Effector memory CD4-positive, alpha-beta T cell (primary cell): ENCODE results near the gene CD68.
A peak's percentile ranks its signal among the peaks of the same experiment; 100 is the strongest.

Experiments used
- DNase-seq, 3 donors: peaks; one replicate each; pipeline ENCODE4 v3.0.0-alpha.2; 2020
- H3K27ac ChIP-seq: 2 replicates; pipeline ENCODE4 v1.7.0; 2013; ENCODE audit warnings: mild to moderate bottlenecking, low read length, moderate library complexity; ENCODE audit not compliant: insufficient read depth, poor library complexity, severe bottlenecking
- H3K27me3 ChIP-seq: replicated peaks from 2 replicates; pipeline ENCODE4 v1.7.0; 2013; ENCODE audit warnings: mild to moderate bottlenecking, low read length; ENCODE audit not compliant: insufficient read depth, control insufficient read depth, poor library complexity, severe bottlenecking
- H3K36me3 ChIP-seq: 2 replicates; pipeline ENCODE4 v1.7.0; 2013; ENCODE audit warnings: mild to moderate bottlenecking, low read length, moderate library complexity; ENCODE audit not compliant: control insufficient read depth, insufficient read depth
- H3K4me1 ChIP-seq: 2 replicates; pipeline ENCODE4 v1.7.0; 2013; ENCODE audit warnings: low read length, mild to moderate bottlenecking; ENCODE audit not compliant: control insufficient read depth, insufficient read depth, poor library complexity, severe bottlenecking
- H3K4me3 ChIP-seq: 2 replicates; pipeline ENCODE4 v1.7.0; 2013; ENCODE audit warnings: low read length, low read depth, mild to moderate bottlenecking; ENCODE audit not compliant: insufficient read depth, poor library complexity, severe bottlenecking
- H3K9me3 ChIP-seq: 2 replicates; pipeline ENCODE4 v1.7.0; 2013; ENCODE audit warnings: mild to moderate bottlenecking, low read length, moderate library complexity; ENCODE audit not compliant: control insufficient read depth

Gene CD68

DNA sequence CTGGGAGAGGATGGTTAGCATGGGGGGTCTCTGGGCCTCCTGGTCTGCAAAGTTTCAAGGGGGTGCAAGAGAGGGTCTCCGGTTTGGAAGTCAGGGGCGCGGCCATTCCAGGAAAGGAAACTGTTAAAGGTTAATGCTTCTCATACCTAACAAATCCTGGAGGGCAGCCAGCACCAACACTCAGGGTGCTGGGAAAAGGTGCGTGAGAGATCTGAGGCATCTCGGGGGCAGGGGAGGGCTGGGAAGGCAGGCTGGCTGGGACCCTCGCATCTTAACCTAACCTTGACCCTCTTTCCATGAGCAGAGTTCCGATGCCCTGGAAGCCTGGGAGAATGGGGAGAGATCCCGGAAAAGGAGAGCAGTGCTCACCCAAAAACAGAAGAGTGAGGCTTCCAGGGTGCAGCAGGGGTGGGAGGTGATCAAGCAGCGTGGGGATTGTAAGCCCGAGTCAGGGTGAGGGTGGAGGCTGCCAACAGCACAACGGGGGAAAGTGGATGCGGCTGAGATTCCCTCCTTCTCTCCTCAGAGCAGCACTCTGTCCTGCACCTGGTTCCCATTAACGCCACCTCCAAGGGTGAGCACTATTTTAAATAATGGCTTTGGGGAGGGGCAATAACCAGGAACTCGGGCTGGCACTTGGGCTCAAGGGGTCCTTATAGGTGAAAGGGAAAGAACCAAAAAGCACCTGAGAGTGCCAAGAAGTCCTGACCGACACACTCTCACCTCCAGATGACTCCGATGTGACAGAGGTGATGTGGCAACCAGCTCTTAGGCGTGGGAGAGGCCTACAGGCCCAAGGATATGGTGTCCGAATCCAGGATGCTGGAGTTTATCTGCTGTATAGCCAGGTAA is 19.9 kb upstream of the CD68 start:
- Histone ChIP-seq H3K4me1 (peaks cover 19% of the 10 kb centered on the region), H3K27me3 (no peaks in the 10 kb centered on the region), H3K9me3 (no peaks in the 10 kb centered on the region), H3K4me3 (no peak overlapping the region), H3K36me3 (peaks cover 14% of the 10 kb centered on the region), H3K27ac (no peak overlapping the region)
- DNase-seq = no peak

DNA sequence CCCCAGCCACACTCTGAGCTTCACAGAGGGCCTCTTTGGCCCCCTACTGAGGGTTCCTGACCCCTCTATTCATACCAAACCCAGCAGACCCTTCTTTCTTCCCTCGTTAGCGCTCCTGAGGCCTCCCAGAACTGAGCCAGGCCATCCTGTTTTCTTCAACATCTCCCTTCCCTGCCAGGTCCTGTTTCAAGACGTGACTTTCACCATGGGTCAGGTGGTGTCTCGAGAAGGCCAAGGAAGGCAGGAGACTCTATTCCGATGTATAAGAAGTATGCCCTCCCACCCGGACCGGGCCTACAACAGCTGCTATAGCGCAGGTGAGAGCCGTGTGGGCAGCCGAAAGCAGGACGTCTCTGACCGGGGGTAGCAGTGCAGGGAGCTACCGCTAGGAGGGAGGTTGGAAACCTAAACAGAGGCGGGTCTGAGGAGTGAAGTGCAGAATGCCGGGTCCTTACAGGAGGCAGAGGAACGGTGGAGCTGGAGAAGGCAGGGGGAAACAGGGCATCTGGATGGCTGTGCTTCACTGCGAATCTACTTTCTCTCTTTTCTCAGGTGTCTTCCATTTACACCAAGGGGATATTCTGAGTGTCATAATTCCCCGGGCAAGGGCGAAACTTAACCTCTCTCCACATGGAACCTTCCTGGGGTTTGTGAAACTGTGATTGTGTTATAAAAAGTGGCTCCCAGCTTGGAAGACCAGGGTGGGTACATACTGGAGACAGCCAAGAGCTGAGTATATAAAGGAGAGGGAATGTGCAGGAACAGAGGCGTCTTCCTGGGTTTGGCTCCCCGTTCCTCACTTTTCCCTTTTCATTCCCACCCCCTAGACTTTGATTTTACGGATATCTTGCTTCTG is 19.0 kb upstream of the CD68 start:
- Histone ChIP-seq H3K36me3 (peaks cover 23% of the 10 kb centered on the region), H3K9me3 (no peaks in the 10 kb centered on the region), H3K4me3 (no peak overlapping the region), H3K27ac (peak overlapping the region; percentile 97), H3K4me1 (peaks cover 19% of the 10 kb centered on the region), H3K27me3 (no peaks in the 10 kb centered on the region)
- no peak for DNase-seq

DNA sequence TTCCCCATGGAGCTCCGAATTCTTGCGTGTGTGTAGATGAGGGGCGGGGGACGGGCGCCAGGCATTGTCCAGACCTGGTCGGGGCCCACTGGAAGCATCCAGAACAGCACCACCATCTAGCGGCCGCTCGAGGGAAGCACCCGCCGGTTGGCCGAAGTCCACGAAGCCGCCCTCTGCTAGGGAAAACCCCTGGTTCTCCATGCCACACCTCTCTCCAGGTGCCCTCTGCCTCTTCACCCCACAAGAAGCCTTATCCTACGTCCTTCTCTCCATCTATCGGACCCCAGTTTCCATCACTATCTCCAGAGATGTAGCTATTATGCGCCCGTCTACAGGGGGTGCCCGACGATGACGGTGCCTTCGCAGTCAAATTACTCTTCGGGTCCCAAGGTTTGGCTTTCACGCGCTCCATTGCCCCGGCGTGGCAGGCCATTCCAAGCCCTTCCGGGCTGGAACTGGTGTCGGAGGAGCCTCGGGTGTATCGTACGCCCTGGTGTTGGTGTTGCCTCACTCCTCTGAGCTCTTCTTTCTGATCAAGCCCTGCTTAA is 18.3 kb upstream of the CD68 start:
- H3K9me3 ChIP-seq = no peaks in the 10 kb centered on the region
- DNase-seq = peak; percentile 65 to 79 (median 73)
- H3K27ac ChIP-seq = peak overlapping the region; percentile 97
- H3K27me3 ChIP-seq = no peaks in the 10 kb centered on the region
- H3K36me3 ChIP-seq = peaks cover 30% of the 10 kb centered on the region
- H3K4me3 ChIP-seq = peak overlapping the region; percentile 92
- peaks cover 19% of the 10 kb centered on the region for H3K4me1 ChIP-seq

DNA sequence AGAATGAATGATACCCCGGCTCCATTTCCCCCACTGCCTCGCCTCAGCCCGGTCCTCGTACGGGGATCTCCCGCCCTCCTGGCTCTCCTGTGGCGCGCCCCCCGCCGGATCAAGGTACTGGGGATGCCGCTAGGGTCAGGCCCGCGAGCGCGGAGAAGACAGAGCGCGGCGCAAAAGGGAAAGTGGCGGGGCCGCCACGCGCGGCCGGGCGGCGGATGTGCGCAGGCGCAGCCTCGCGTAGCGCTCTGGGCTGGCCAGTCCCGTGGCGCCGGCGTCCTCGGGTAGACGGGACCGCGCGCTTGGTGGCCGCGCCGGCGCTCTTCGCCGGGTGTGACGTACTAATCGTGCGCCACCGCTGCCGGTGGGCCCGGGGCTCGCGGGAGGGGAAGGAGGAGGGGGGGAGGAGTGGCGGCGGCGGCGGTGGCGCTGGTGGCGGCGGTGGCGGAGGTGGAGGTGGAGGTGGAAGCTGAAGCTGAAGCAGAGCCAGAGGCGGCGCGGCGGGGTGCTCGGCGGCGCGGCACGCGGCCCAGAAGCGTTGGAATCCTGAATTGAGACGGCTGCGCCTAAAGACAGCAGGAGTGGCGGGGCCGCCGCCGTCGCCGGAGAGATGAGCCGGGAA is 17.7 kb upstream of the CD68 start, which contains the start of gene SENP3:
Gene SENP3 (plus strand): TSS at position 331 of the 619 bp plus-strand sequence. CDS start 1,158 bp downstream, outside the sequence.
- peaks cover 30% of the 10 kb centered on the region for H3K36me3 ChIP-seq
- peak within 1 kb of the TSS; percentile 92 for H3K4me3 ChIP-seq
- H3K27ac ChIP-seq = peak within 1 kb of the TSS; percentile 97
- DNase-seq = peak; percentile 87 to 91 (median 88)
- no peaks in the 10 kb centered on the region for H3K27me3 ChIP-seq
- no peaks in the 10 kb centered on the region for H3K9me3 ChIP-seq
- peaks cover 19% of the 10 kb centered on the region for H3K4me1 ChIP-seq

DNA sequence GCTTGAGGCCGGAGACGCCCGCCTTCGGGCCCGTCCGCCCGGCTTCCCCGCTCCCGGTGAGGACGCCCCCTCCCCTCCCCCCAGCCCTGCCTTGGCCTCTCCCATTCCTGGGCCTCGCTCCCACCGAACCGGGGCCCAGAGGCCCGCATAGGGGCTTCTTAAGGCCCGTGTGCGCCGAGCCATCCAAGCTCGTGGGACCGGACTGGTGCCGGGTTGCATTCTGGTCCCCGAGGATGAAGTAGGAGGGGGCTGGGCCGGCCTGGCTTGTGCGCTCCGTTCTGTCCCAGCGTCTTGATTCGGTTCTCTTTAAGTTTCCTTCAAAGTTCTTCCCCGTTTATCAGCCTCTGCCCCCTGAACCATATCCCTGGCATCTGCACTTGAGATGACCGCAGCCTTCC is 17.2 kb upstream of the CD68 start:
- peak overlapping the region; percentile 97 for H3K27ac ChIP-seq
- H3K4me3 ChIP-seq = peak overlapping the region; percentile 92
- peaks cover 19% of the 10 kb centered on the region for H3K4me1 ChIP-seq
- H3K36me3 ChIP-seq = peaks cover 33% of the 10 kb centered on the region
- H3K27me3 ChIP-seq = no peaks in the 10 kb centered on the region
- no peak for DNase-seq
- H3K9me3 ChIP-seq = no peaks in the 10 kb centered on the region

DNA sequence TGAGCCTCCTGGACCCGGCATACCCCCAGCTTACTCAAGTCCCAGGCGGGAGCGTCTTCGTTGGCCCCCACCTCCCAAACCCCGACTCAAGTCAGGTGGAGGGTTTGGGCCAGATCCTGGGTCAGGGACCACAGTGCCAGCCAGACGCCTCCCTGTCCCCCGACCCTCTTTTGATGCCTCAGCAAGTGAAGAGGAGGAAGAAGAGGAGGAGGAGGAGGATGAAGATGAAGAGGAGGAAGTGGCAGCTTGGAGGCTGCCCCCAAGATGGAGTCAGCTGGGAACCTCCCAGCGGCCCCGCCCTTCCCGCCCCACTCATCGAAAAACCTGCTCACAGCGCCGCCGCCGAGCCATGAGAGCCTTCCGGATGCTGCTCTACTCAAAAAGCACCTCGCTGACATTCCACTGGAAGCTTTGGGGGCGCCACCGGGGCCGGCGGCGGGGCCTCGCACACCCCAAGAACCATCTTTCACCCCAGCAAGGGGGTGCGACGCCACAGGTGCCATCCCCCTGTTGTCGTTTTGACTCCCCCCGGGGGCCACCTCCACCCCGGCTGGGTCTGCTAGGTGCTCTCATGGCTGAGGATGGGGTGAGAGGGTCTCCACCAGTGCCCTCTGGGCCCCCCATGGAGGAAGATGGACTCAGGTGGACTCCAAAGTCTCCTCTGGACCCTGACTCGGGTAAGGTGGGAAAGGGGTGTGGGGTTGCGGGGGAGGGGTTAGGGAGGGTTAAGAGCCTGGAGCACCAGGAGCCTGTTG is 16.1 kb upstream of the CD68 start:
- H3K4me3 ChIP-seq = peak overlapping the region; percentile 92
- peaks cover 16% of the 10 kb centered on the region for H3K4me1 ChIP-seq
- no peaks in the 10 kb centered on the region for H3K9me3 ChIP-seq
- H3K27ac ChIP-seq = peak overlapping the region; percentile 97
- H3K27me3 ChIP-seq = no peaks in the 10 kb centered on the region
- H3K36me3 ChIP-seq = peaks cover 33% of the 10 kb centered on the region
- DNase-seq = no peak

DNA sequence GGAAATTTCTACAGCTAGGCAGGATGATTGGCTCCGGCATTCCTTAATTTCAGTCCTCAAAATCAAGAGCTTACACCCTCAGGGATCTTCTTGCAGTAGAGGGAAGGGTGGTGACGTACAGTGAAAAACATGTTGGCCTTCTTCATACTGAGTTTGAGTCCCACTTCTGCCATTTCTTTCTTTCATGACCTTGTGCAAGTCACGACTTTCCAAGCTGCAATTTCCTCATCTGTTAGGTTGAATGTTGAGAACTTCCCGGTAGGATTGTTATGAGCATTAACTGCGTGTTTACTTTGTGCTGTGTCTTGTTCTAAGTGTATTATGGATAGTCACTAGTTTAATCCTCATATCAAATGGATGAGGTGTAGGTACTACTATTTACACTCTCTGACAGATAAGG is 9.9 kb upstream of the CD68 start:
- Histone ChIP-seq H3K36me3 (peaks cover 50% of the 10 kb centered on the region), H3K4me3 (no peak overlapping the region), H3K4me1 (peaks cover 12% of the 10 kb centered on the region), H3K27me3 (no peaks in the 10 kb centered on the region), H3K27ac (no peak overlapping the region), H3K9me3 (no peaks in the 10 kb centered on the region)
- DNase-seq = no peak

DNA sequence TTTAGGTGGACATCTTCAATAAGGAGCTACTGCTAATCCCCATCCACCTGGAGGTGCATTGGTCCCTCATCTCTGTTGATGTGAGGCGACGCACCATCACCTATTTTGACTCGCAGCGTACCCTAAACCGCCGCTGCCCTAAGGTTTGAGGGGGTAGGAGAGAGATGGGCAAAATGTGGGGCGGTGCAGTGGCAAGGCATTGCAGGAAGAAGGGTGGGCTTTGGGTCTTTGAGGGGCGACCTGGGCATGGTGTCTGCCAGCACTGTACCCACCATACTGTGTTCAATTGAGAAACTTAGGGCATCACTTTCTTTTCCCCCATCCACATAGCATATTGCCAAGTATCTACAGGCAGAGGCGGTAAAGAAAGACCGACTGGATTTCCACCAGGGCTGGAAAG is 9.1 kb upstream of the CD68 start:
- Histone ChIP-seq H3K4me3 (no peak overlapping the region), H3K36me3 (peaks cover 50% of the 10 kb centered on the region), H3K27ac (no peak overlapping the region), H3K4me1 (peaks cover 16% of the 10 kb centered on the region), H3K27me3 (no peaks in the 10 kb centered on the region), H3K9me3 (no peaks in the 10 kb centered on the region)
- DNase-seq = no peak

DNA sequence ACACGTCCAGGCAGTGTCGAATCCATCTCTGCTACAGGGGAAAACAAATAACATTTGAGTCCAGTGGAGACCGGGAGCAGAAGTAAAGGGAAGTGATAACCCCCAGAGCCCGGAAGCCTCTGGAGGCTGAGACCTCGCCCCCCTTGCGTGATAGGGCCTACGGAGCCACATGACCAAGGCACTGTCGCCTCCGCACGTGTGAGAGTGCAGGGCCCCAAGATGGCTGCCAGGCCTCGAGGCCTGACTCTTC is 7.2 kb upstream of the CD68 start:
- Histone ChIP-seq H3K4me3 (peak overlapping the region; percentile 33), H3K9me3 (no peaks in the 10 kb centered on the region), H3K27ac (peak overlapping the region; percentile 83), H3K4me1 (peaks cover 19% of the 10 kb centered on the region), H3K36me3 (peaks cover 56% of the 10 kb centered on the region), H3K27me3 (no peaks in the 10 kb centered on the region)
- DNase-seq = no peak
